HG03039 (cell line): ENCODE measurements around the gene ITGA6.

Experiments
- ATAC-seq: cut with Tn5 transposase; IDR thresholded peaks from one replicate; pipeline ENCODE4 v1.9.1; 2021; ENCODE audit warnings: mild to moderate bottlenecking, moderate library complexity; ENCODE audit not compliant: unreplicated experiment

Gene ITGA6

DNA sequence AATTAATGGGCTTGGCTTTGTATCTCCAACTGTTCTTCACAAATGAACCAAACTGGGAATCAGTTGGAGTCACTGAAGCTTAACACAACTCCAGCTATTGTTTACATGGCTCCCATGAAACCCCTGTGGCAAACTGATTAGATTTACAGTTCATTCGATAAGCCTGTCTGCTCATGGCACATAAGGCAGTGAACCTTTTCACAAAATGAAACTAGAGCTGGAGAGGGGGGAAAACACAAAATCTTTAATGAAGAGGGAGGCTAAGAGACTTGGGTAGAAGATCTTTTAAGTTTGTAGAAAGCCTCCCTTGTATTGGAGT is 11.6 kb upstream of the ITGA6 start:
- ATAC-seq: no peak

DNA sequence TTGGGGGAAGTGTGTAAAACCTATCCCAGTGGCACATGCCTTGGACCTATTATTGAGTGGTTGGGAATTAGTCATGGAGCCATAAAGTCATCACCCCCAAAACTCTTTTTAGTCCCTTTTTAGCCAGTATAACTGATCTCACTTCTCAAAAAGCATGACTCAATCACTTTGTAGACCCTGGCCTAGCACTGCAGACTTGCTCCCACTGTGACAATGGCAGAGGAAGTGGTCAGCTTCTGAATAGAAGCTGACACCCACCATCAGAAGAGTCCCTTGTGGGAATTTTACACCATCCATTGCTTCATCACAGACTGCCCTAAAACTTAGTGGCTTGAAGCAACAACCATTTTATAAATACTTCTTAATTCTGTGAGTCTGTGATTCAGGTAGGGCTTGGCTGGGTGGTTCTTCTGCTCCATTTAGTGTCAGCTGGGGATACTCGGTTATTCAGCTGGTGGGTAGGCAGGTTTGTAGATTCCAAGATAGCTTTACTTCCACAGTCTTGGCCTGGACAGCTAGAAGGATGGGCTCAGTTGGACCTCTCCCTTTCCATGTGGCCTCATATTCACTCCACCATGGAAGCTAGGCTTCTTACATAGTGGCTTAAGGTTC is 10.8 kb upstream of the ITGA6 start:
- no peak for ATAC-seq

- no peak for ATAC-seq
Observed at GRCh38 chr2:172420216-172420615, 7.2 kb upstream of the ITGA6 start.

- no peak for ATAC-seq
Observed at GRCh38 chr2:172423160-172423559, 4.2 kb upstream of the ITGA6 start.

- ATAC-seq: no peak
Observed at GRCh38 chr2:172425336-172425735, 2.0 kb upstream of the ITGA6 start.

- no peak for ATAC-seq
Observed at GRCh38 chr2:172426635-172427255, 641 bp upstream of the ITGA6 start.

GRCh38 chr2:172427990-172428831 is 825 bp downstream of the ITGA6 start:
- ATAC-seq: no peak

DNA sequence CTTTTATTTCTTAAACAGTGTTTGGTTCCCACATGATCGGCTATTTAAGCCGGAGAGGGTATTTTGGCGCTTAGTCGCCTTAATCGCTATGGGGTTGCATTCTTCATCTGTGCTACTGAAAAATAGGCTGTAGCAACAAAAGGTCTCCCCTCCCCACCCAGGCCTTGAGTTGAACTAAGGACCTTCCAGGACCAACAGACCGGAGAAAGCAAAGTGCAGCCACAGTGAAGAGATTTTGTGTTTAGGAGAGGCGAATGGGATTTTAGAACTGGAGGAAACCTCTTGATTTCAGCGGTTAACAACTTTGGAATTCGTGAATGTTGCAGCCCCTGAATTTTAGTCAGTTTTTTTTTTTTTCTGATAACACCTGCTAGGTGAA is 1.4 kb downstream of the ITGA6 start:
- no peak for ATAC-seq

- no peak for ATAC-seq
Observed at GRCh38 chr2:172429301-172429968, 2.0 kb downstream of the ITGA6 start.

GRCh38 chr2:172430027-172430426 is 2.6 kb downstream of the ITGA6 start:
- ATAC-seq: no peak

DNA sequence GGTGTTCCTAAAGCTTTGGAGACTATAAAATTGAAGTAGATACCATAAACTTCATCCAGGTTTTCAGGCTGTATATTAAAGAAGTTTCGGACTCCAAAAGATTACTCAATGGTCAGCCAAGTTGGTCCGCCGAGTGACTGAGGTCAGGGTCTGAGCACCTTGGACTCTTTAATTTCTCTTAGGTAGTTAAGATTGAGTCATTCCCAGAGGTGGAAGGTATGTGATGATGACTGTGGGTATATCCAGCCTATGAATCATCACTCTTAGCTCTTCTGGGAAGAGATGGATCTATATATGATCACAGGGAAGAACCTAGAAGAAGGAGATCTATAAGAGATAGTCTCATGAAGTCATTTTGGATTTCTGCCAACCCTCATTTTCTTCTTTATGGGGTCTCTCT is 3.3 kb downstream of the ITGA6 start:
- ATAC-seq: no peak

DNA sequence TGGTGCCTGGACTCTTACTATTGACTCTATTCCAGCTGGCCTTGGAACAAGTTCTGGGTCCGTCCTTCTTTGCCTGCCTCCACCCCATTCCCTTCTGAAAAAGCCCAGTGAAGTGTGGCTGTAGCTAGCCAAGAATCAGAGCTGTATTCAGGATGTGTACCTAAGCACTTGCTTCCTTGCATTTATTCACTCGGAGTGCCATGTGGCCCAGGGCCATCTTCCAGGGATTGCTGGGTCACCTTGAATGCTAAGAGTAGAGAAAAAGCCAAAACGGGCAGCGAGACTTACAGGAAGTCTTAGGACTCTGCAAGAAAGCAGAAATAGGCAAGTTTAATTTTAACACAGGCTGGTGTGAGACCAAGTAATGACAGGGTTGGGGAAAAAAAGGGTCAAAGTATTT is 4.1 kb downstream of the ITGA6 start:
- no peak for ATAC-seq

DNA sequence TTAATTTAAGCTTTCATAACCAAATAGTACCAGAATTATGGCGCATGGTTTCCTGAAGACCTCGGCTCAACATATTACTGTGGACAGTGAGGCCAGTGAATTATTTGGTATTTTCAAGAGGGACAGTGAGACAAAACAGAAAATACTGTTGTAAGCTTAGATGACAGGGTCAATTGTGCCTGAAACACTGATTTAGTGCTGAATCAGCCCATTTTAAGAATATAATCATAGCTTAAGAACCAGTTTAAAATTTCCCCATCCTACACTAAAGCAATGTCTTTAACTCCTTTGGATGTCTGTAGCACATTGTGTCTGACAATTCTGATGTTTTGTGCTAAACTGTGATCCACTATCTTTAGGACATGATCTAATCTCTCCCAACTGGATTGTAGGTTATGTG is 4.6 kb downstream of the ITGA6 start:
- no peak for ATAC-seq

- no peak for ATAC-seq
Observed at GRCh38 chr2:172433144-172433543, 5.8 kb downstream of the ITGA6 start.

GRCh38 chr2:172434821-172435605 is 7.6 kb downstream of the ITGA6 start:
- no peak for ATAC-seq

DNA sequence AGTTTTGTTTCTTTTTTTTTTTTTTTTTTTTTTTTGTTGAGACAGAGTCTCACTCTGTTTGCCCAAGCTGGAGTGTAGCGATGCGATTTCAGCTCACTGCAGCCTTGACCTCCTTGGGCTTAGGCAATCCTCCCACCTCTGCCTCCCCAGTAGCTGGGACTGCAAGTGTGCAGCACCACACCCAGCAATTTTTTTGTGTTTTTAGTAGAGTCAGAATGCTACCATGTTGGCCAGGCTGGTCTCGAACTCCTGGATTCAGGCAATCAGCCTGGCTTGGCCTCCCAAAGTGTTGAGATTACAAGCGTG is 8.2 kb downstream of the ITGA6 start:
- no peak for ATAC-seq

- ATAC-seq: no peak
Observed at GRCh38 chr2:172436889-172437288, 9.5 kb downstream of the ITGA6 start.

DNA sequence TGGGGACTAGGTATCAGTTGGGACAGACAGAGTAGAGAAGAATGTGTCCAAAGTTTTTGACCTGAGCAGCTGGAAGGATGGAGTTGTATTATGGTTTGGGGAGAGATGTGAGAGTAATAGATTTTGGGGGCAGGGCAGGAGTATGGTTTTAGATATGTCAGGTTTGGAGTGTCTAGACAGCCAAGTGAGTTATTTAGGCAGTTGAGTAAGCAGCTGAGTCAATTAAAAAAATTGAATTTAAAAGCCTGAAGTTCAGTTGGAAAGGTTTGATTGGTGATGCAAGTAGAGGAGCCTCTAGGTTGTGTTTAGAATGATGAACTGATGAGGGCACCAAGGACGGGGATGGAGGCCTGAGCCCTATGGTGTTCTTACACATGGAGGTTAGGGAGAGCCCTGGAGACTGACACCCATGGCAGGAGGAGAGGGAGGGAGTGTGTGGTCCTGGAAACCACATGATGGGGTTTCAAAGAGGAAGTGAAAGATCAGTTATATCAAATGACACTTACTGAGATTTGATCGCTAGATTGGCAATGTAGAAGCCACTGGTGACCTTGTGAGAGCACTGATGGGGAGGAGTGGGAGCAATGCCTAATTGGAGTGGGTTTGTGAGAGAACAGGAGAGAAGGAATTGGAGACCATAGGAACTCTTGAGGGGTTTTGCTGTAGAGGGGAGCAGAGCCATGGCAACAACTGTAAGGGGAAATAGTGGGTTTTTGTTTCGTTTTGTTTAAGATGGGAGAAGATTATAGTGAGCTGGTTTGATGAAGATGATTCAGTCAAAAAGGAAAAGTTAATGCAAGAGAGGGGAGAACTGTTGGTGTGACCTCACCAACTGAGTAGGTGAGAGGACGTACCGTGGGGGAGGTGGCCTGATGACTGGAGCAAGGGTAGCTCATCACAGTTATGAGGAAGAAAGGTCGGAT is 10.3 kb downstream of the ITGA6 start:
- peak; percentile 55 for ATAC-seq

DNA sequence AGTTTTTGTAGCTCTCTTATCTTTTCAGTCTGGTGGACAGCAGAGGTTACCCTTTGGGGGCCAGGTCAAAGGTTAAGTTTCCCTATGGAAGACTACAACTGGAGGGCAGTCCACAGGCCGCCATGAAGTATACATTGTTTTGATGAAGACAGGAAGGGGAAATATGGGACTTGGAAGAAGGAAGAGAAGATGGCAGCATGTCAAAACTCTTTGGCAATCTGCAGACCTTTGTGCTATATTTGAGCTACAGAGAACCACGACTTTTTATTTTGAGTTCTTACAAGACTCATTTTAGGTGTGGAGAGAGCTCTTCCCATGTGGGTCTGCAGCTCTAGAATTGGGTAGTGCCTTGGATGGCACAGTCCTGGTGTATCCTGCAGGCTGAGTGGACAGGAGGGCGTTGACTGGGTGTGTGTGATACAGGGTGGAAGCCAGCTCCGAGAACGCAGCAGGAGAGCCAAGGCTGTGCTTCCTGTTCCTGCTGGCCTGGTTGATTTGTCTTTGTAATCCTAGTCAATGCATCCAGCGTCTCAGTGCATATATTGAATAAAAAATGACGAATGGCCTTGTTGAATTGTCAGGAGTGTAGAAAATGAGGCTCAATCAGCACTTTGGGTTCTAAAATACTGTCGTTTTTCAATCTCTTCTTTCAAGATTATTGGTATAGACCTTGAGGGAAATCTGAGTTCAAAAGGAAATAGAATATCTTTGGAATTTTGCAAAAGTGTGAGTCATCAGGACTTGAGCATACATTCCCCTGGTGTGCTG is 11.5 kb downstream of the ITGA6 start:
- ATAC-seq: no peak

DNA sequence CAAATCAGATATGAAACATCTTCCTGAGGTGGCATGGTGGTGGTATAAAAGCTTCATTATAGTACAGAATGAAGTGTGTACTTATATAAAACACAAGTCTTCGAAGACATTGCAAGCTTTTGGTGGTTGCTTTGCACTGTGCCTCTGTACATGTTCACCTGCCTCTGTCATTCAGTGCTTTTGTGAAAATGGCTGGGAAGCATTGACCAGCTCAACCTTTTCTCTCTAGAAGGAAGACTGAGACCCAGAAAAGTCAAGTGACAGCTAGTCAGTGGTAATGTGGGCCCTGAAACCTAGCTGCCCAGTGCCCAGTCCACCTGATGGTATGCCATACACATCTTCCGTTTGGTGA is 12.1 kb downstream of the ITGA6 start:
- ATAC-seq: no peak
